Measurements from ENCODE around the gene TMEM132E.

- no peak for TF ChIP-seq POLR2A (IDR thresholded peaks at IDR 0.05)
- TF ChIP-seq CTCF (IDR thresholded peaks at IDR 0.05), result no peak
These were observed 8.9 kb downstream of the TMEM132E start for GRCh38 chr17:34588266-34588665.
